Myocyte (in vitro differentiated cells): ENCODE data around the gene THAP4. TPM values are rescaled to one million over a fixed set of nuclear protein-coding genes. Genes with fewer than 3 reads are reported as not detected.
"Not testable (repeated sequence)": the region's sequence is repeated elsewhere in the genome, so short reads cannot be mapped to it uniquely, and the experiment has no call there.

ENCODE experiments used
- DNase-seq: peaks from one replicate; pipeline ENCODE4 v3.0.0-alpha.2; 2012; ENCODE audit warnings: low read depth
- total RNA-seq: library from RNA; depleted of rRNA; stranded (reverse); fragments of >200 nt; gene quantifications from 2 replicates; pipeline ENCODE4 v1.2.3, GENCODE V29; 2014

The THAP4 gene
- total RNA-seq, 1 donor from 2014 or later: 54.7 TPM

- DNase-seq: no peak
These were observed 50.2 kb downstream of the THAP4 start for GRCh38 chr2:241586564-241587264.

DNA sequence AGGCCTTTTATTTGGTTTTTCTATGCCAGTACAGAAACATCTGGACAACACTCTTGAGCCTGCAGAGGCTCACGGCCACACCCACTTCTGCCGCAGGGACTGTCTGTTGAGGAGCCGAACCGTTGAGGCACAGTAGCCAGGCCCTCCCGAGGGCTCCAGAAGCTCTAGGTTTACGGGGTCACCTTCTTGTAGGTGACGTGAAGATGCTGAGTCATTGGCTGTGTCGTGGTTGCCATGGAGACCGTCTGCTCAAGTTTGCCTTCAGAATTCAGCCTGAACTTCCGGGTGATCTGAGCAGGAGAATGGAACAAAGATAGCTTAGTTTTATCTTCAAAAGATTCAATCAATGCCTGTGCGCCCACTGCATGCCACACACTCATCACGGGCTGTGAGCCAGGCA is 52.5 kb downstream of the THAP4 start:
- DNase-seq: no peak

- DNase-seq: no peak
These were observed 54.2 kb downstream of the THAP4 start for GRCh38 chr2:241582806-241583205.

- no peak for DNase-seq
These were observed 54.6 kb downstream of the THAP4 start for GRCh38 chr2:241582328-241582727.

- DNase-seq: no peak
These were observed 57.7 kb downstream of the THAP4 start for GRCh38 chr2:241579281-241579680.

DNA sequence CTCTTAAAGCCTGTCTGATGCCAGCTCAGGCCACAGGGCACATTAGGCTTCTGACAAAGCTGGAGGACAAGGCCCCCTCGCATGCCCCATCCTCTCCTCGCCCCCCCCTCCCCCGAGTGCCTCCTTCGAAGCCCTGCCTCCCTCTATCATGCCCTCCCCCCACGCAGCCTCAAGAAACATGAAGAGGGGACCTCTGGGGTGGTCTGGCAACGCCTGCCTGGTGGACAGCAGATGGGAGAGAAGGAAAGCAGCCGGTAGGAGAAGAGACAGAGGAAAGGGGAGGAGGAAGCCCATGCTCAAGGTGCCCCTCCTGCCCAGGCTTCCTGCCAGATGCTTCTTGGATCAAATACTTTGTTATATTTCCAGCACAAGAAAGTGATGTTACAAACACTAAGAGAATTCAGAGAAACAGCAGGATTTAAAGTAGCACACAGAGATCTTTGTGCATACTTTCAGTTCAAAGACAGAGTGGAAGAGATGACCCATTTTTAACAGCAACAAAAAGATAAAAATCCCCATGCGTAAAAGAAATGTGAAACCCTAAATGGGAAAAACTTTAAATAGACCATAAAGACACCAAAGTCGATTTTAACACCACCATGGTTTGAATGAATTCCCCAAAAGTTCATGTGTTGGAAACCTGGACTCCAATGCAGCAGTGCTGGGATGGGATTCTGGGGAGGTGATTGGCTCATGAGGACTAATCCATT is 59.4 kb downstream of the THAP4 start:
- DNase-seq: no peak

DNA sequence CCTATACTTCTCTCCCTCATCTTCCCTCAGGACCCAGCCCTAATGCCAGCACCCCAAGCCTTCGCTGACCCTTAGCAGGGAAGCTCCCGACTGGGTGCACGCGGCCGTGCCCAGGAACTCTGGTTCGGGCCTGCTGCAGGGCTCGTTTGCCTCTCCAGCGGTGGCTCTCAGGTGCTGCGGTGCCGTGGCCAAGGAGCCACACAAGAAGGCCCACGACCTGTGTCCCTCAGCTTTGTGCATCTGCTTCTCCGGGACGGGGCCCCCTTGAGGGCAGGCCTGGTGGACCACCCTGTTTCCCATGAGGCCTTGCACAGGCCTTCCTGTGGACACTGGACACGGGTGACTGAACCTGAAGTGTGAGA is 60.7 kb downstream of the THAP4 start:
- no peak for DNase-seq

DNA sequence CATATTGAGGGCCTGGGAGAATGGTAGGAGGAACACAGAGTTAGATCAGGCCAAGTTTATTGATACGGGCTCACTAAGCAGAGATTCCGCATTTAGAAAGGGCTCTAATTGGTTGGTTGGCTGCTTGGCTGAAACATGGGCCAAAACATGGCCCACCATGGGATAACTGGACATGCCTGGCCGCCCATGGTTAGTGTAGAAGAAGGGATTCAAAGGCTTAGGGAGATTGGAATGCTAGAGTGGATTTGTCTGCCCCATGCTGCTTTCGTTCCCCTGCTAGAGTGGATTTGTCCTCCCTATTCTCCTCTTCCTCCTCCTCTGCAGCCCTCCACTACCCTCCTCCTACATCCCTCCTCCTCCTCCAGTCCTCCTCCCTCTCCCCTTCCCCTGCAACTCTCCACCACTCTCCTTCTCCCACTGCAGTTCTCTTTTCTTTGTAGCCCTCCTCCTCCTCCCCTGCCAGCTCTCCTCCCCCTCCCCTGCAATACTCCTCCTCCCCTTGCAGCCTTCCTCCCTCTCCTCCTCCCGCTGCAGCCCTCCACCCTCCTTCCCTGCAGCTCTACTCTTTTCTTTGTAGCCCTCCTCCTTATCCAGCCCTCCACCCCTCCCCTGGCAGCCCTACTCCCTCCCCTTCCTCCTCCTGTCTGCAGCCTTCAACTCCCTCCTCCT is 61.2 kb downstream of the THAP4 start:
- DNase-seq: no peak

DNA sequence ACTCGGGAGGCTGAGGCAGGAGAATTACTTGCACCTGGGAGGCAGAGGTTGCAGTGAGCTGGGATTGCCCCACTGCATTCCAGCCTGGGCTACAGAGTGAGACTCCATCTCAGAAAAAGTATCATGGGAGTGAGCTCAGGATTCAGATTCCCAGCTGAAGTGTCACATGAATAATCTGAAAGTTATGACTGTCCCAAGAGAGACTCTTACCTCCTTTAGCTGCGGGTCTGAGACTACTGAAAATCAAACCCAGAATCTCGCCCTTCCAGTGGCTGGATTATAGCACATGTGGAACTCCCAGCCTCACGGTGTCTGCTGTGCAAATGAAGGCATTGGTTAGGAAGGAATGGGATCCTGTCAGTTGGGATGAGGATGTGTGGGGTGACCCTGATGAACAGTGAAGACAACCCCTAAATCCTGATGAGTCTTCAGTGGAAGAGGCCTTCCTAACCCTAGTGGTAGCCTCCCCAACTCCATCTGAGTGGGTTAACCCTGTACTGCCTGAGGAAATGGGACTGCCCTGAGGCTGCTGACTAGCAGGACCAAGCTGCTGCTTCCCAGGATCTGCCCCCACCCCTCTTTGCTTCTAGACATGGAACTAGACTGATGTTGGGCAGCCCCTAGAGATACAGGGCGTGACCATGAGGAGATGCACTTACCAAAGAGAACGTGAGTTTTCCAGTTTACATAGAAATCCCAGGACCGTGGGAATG is 61.9 kb downstream of the THAP4 start:
- DNase-seq: no peak

GRCh38 chr2:241573741-241574140 is 63.2 kb downstream of the THAP4 start:
- DNase-seq: no peak

DNA sequence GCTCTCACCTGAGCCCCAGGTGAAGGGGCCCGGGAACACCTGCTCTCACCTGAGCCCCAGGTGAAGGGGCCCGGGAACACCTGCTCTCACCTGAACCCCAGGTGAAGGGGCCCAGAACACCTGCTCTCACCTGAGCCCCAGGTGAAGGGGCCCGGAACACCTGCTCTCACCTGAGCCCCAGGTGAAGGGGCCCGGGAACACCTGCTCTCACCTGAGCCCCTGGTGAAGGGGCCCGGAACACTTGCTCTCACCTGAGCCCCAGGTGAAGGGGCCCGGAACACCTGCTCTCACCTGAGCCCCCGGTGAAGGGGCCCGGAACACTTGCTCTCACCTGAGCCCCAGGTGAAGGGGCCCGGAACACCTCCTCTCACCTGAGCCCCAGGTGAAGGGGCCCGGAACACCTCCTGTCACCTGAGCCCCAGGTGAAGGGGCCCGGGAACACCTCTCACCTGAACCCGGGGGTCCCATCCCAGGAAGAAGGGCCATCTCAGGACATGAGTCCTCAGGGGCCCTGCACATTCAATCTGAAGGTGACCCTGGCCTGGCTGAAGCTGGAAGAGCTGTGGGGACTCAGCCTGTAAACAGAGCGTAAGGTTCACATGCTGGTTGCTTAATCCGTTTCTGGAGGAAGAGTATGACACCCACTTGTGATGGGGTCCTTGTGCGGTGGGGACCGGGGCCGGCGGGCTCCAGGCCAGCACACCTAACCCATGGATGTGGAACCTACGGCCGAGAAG is 63.9 kb downstream of the THAP4 start:
- not testable (repeated sequence) for DNase-seq

DNA sequence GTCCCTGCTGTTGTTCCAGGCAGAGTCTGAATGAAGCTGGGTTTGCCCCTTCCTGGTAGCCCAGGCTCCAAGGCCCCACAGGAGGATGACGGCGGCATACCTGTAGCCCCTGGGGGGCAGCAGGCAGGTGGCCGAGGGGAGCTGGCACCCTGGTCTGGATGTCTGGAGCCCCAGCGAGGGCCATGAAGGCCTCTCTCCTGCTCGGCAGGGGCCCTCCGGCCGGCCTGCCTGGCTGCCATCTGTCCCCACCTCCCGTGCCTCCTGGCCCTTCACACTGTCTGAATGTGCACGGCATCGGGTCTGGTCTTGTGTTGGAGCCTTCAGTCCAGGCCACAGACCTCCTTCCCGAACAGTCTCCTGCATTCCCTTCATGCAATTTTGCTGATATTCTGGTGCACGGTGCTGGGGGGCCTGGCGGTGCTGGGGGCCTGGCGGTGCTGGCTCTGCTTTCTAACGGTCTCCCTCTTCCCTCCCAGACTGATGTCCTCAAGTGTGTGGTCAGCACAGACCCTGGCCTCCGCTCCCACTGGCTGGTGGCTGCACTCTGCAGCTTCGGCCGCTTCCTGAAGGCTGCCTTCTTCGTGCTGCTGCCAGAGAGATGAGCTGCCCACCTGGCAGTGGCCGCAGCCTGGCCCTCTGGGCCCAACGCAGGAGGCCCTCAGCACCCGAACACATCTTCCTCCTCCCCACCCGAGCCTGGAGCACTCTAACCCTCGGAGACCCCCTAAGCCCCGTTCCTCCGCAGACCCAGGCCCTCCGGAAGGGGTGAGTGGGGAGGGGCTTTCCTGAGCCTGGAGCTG is 64.9 kb downstream of the THAP4 start:
- DNase-seq: no peak

DNA sequence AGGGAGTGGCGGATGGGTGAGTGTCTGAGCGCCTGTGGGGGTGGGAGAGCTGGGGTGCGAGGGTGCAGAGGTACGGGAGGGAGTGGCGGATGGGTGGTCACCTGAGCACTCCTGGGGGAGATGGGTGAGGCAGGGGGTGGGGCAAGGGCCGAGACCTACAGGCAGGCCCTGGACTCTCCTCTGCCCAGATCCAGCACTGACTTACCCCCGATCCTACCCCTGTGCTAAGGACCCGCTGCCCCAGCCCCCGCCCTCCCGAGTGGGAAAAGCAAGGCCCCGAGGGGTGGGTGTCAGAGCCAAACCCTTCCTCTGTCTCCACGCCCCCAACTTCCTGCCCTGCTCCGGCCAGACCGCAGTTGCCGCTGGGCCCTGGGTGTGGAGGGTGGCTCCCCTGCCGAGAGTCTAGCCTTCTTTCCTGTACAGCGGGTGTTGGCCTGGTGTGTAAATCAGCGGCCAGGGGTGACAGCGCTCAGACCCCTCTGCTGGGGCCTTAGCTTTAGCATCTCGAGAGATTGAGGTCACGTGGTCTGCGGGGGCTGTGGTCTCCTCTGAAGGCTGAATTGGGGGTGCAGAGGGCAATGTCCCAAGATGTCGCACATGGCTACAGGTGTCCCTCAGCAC is 65.9 kb downstream of the THAP4 start:
- DNase-seq: no peak

DNA sequence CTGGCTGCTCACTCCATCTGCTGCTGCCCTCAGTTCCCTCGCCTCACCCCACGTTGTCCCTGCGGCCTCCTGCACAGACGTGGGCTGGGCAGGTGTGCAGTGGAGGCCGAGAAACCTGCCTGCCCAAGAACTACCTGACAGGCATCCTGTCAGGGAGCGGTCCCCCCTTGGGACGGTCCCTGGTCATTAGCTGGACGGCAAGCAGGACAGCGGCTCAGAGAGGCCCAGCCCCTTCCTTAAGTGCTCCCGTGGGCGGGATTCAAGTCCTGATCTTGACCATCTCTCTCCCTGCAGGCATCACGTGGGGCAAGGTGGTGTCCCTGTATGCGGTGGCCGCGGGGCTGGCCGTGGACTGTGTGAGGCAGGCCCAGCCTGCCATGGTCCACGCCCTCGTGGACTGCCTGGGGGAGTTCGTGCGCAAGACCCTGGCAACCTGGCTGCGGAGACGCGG is 67.1 kb downstream of the THAP4 start:
- no peak for DNase-seq

DNA sequence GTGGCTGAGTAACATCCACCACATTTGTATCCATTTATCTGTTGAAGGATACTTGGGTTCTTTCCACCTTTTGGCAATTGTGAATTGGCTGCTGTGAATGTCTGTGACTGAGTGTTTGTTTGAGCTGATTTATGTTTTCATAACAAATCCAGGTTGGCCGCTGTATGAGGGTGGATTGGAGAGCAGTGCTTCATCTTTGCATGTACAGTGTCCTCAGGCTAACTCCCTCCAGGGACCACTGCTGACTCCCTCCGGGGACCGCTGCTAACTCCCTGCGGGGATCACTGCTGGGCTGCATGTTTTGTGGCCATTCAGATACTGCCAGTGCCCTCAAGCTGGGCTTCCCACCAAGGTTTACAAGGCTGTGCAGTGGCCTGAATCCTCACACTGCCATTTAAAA is 68.2 kb downstream of the THAP4 start:
- no peak for DNase-seq

DNA sequence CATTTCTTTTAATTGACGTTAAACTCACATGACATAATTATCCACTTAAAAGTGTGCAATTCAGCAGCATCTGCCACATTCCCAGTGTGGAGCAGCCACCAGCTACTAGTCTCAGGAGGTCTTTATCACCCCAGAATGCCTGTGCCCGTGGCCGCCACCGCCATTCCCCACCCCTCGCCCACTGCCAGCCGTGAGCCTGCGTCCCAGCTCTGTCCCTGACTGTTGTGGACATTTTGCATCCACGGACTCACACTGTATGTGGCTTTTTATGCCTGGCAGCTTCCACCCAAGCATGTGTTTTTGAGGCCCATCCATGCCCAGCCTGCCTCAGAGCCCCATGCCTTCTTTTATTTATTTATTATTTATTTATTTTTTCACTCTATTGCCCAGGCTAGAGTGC is 69.2 kb downstream of the THAP4 start:
- DNase-seq: no peak

DNA sequence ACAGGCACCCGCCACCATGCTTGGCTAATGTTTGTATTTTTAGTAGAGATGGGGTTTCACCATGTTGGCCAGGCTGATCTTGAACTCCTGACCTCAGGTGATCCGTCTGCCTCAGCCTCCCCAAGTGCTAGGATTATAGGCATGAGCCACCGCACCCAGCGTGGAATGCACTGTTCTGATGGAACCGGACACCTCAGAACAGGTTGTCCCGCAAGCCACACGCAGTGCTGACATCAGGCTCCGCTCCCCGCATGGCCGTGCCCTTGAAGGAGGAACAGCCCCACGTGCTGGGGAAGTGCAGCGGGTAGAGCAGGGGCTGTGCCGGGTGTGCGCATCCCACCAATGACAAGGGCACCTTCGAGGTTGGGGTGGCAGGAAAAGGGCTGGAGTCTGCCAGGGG is 69.7 kb downstream of the THAP4 start:
- DNase-seq: not testable (repeated sequence)

DNA sequence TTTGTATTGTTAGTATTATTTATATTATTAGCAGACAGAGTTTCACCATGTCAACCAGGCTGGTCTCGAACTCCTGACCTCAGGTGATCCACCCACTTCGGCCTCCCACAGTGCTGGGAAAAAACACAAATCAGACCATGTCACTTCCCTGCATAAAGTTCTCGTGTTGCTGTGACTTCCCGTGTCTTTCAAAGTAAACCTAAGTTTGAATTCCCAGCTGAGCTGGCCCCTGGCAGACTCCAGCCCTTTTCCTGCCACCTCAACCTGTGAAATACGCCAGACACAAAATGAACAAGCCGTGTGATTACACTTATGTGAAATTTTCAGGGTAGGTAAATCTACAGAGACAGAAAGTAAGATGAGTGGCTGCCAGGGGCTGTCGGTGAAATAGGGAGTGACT is 70.5 kb downstream of the THAP4 start:
- no peak for DNase-seq

DNA sequence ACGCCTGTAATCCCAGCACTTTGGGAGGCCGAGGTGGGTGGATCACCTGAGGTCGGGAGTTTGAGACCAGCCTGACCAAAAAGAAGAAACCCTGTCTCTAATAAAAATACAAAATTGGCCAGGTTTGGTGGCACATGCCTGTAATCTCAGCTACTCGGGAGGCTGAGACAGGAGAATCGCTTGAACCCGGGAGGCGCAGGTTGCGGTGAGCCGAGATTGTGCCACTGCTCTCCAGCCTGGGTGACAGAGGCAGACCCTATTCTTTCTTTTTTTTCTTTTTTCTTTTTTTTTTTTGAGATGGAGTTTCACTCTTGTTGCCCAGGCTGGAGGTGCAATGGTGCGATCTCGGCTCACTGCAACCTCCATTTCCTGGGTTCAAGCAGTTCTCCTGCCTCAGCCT is 70.9 kb downstream of the THAP4 start:
- not testable (repeated sequence) for DNase-seq

DNA sequence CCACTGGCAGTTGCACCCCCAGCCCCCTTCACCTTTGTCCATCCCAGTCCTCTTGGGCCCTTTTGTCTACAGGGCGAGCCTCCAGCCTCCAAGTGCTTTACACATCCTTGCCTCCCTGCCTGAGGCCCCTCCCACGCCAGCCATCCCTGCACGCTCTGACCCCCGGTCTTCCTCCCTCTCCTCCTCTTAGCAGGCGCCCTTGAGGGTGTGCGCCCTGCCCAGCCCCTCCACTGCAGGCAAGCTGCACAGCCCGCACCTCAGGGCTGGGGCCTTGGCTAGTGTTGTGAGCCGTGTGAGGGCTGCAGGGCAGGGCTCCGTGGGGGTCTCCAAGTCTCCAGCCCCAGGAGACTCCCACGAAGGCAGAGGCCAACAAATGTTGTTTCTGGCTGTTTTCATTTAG is 71.5 kb downstream of the THAP4 start:
- no peak for DNase-seq
